ENCODE results near the gene FAM50B. TPM values are rescaled to one million over a fixed set of nuclear protein-coding genes. Genes with fewer than 3 reads are reported as not detected.

The FAM50B gene
- total RNA-seq, 4 donors from 2014 or later, result 12.5 to 26.6 (median 17.6) TPM

DNA sequence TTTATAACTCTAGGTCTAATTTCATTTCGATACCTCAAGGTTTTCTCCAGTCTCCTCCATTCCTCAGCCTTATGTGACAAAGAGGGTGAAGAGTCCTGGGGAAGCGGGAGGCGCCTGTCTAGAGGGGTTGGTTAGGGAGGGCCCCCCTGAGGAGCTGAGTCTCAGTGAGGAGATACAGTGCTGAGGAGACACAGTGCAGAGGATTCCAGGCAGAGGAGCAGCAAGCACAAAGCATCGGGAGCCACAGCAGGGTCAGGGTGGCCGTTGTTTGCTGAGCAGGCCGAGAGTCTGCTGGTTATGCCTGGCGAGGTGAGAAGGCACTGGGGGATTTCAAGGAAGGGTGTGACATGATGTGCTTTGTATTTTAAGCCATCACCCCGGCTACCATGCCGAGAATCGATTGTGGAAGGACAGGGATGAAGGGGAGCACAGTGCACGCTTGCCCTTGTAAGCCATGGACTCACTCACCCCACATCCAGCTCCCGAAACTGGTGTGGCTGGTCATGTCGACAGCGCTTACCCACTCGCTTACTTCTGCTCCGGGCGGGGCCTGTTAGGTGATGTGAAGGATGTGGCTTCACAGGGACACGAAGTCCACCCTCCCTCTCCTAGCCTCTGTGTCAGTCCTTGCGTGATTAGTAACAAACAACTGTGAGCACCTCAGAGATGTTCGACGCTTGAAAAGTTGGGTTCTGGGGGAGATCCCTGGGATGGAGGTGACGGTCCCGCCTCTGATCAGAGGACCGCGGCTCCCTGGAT, 30.2 kb downstream of the FAM50B start:
- TF ChIP-seq POLR2AphosphoS5 (IDR thresholded peaks at IDR 0.05) (no peak), POLR2A (IDR thresholded peaks at IDR 0.05; ENCODE audit: low read depth) (no peak)
- no peak overlapping the region for H3K27ac ChIP-seq (replicated peaks in 1 of 4)
- H3K9me3 ChIP-seq, result no peaks in the 10 kb centered on the region
- no peak overlapping the region for H3K4me3 ChIP-seq
- peaks cover 10 to 17% (median 14%) of the 10 kb centered on the region in 4 donors for H3K4me1 ChIP-seq
- H3K36me3 ChIP-seq, result no peaks in the 10 kb centered on the region
- 93% methylated on average over 22 of the region's 25 CpGs for WGBS
- DNase-seq (ENCODE audit: extremely low spot score), result no peak
- intact Hi-C loops (cut with DNase I), result no loop called here
- H3K27me3 ChIP-seq, result no peaks in the 10 kb centered on the region

DNA sequence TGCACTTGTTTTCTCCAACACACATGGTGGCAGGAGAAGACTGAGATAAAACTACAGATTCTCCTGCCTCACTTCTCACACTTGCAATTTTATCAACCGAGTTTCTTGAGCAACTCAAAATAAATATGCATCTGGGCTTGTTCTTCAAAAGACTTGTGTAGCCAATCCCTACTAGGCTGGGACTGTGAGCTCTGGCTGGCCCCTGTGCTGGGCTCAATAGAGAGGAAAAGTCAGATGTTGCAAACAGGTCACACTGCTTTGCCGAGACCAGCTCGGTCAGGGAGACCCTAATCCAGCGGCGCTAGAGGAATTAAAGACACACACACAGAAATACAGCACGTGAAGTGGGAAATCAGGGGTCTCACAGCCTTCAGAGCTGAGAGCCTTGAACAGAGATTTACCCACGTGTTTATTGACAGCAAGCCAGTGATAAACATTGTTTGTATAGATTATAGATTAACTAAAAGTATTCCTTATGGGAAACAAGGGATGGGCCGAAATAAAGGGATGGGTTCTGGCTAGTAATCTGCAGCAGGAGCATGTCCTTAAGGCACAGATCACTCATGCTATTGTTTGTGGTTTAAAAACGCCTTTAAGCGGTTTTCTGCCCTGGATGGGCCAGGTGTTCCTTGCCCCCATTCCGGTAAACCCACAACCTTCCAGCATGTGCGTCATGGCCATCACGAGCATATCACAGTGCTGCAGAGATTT, 32.7 kb downstream of the FAM50B start:
- no peaks in the 10 kb centered on the region for H3K27me3 ChIP-seq
- peaks cover 10 to 20% (median 15%) of the 10 kb centered on the region in 4 donors for H3K4me1 ChIP-seq
- no peak for DNase-seq (ENCODE audit: extremely low spot score)
- no peaks in the 10 kb centered on the region for H3K36me3 ChIP-seq
- H3K4me3 ChIP-seq, result no peak overlapping the region
- no peaks in the 10 kb centered on the region for H3K9me3 ChIP-seq
- intact Hi-C loops (cut with DNase I), result no loop called here
- TF ChIP-seq EP300 (IDR thresholded peaks at IDR 0.05) (no peak), POLR2AphosphoS5 (IDR thresholded peaks at IDR 0.05) (no peak), POLR2A (IDR thresholded peaks at IDR 0.05; ENCODE audit: low read depth) (no peak)
- TF ChIP-seq, protein P1, sequence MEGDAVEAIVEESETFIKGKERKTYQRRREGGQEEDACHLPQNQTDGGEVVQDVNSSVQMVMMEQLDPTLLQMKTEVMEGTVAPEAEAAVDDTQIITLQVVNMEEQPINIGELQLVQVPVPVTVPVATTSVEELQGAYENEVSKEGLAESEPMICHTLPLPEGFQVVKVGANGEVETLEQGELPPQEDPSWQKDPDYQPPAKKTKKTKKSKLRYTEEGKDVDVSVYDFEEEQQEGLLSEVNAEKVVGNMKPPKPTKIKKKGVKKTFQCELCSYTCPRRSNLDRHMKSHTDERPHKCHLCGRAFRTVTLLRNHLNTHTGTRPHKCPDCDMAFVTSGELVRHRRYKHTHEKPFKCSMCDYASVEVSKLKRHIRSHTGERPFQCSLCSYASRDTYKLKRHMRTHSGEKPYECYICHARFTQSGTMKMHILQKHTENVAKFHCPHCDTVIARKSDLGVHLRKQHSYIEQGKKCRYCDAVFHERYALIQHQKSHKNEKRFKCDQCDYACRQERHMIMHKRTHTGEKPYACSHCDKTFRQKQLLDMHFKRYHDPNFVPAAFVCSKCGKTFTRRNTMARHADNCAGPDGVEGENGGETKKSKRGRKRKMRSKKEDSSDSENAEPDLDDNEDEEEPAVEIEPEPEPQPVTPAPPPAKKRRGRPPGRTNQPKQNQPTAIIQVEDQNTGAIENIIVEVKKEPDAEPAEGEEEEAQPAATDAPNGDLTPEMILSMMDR (IDR thresholded peaks at IDR 0.05), result no peak
- H3K27ac ChIP-seq (replicated peaks in 1 of 4), result peak overlapping the region in 1 of 4 donors; percentile 26
- 95% methylated on average over 13 of the region's 13 CpGs for WGBS

DNA sequence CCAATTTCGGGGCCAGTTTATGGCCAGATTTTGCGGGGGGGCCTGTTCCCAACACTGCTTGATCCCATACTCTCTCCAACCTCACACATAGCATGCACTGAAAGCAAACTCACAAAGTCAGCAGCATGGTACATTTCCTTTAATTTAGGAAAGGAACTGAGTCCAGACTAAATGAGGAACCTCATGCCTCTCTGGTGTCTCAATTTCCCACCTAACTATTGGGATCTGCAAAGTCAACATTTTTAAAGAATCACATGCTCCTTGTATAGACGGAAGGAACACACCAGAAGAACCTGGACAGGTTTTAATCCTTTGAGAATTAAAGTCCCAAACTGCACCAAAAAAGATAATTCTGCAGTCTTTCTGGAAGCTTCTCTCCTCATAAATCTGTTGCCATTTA, 33.3 kb downstream of the FAM50B start:
- TF ChIP-seq EP300 (IDR thresholded peaks at IDR 0.05), result no peak
- no peak for TF ChIP-seq POLR2AphosphoS5 (IDR thresholded peaks at IDR 0.05)
- TF ChIP-seq POLR2A (IDR thresholded peaks at IDR 0.05; ENCODE audit: low read depth), result no peak
- TF ChIP-seq, protein P1 (IDR thresholded peaks at IDR 0.05), result no peak
- no peaks in the 10 kb centered on the region for H3K36me3 ChIP-seq
- H3K27ac ChIP-seq (replicated peaks in 1 of 4), result no peak overlapping the region
- peaks cover 10 to 25% (median 16%) of the 10 kb centered on the region in 4 donors for H3K4me1 ChIP-seq
- DNase-seq (ENCODE audit: extremely low spot score), result no peak
- H3K4me3 ChIP-seq, result no peak overlapping the region
- 83% methylated on average over 3 of the region's 3 CpGs for WGBS
- H3K9me3 ChIP-seq, result no peaks in the 10 kb centered on the region
- intact Hi-C loops (cut with DNase I), result no loop called here
- no peaks in the 10 kb centered on the region for H3K27me3 ChIP-seq

DNA sequence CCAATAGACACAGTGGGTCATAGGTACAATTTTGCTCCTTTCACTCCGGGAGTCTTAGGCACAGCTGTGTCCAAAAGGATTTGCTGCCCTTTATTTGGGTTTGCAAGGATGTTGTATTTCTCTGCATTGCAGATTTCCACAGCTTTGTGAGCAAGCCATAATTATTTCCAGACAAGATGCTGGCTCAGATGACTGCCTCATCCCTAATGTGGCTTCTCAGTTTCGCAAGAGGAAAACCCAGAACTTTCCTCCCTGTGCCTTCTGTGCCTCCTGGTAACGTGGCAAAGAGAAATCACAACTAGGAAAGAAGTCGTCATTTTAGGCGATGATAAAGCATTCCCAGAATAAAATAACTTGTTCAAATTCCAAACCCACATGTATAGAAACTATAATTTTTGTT, 33.7 kb downstream of the FAM50B start:
- intact Hi-C loops (cut with DNase I), result no loop called here
- Histone ChIP-seq H3K9me3 (no peaks in the 10 kb centered on the region), H3K27me3 (no peaks in the 10 kb centered on the region), H3K27ac (replicated peaks in 1 of 4) (peak overlapping the region in 3 of 4 donors; percentile 31 to 63 (median 51)), H3K36me3 (no peaks in the 10 kb centered on the region), H3K4me1 (peaks cover 14 to 29% (median 20%) of the 10 kb centered on the region in 4 donors), H3K4me3 (no peak overlapping the region)
- DNase-seq (ENCODE audit: extremely low spot score), result no peak
- peak; percentile 12 to 32 for TF ChIP-seq POLR2AphosphoS5 (IDR thresholded peaks at IDR 0.05)
- no peak for TF ChIP-seq POLR2A (IDR thresholded peaks at IDR 0.05; ENCODE audit: low read depth)
- 75% methylated on average over 5 of the region's 5 CpGs for WGBS

DNA sequence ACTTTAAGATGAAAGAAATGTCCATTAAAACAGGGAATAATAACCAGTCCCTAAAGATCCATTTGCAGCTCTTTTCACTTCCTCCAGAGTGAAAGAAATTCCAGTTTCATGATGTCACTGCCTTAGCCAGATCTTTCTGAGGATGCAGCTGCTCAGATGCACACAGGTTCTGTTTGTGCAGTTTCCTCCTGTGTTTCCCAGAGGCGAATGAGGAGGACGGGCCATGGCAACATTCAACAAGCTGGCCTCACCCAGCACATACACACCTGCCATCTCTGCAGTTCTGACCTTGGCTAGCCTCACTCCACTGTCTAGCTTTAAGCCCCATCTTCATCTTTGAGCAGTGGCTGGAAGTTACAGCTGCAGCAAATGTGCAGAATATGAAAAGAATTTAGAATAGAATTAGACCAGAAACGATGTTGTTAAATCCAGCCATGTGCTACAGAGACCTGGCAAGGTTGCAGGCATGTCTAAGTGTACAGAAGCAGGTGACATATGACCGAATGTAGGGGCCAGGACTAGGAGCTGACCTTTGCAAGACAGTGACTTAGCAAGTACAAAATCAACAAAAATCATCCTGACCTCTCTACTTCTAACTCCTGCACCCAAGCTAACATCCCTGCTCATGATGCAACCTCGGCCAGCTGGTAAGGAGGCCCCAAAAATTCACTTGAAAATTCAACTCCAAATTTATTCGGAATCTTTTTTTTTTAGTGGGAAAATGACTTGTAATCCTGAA, 35.0 kb downstream of the FAM50B start:
- Histone ChIP-seq H3K27ac (replicated peaks in 1 of 4) (peak overlapping the region in 3 of 4 donors; percentile 31 to 63 (median 51)), H3K4me3 (no peak overlapping the region), H3K36me3 (no peaks in the 10 kb centered on the region), H3K27me3 (no peaks in the 10 kb centered on the region), H3K9me3 (no peaks in the 10 kb centered on the region), H3K4me1 (peaks cover 18 to 41% (median 25%) of the 10 kb centered on the region in 4 donors)
- intact Hi-C loops (cut with DNase I), result no loop called here
- TF ChIP-seq POLR2AphosphoS5 (IDR thresholded peaks at IDR 0.05), result peak; percentile 30 to 72
- TF ChIP-seq EP300 (IDR thresholded peaks at IDR 0.05), result no peak
- TF ChIP-seq, protein P1 (IDR thresholded peaks at IDR 0.05), result no peak
- no peak for TF ChIP-seq POLR2A (IDR thresholded peaks at IDR 0.05; ENCODE audit: low read depth)
- DNase-seq (ENCODE audit: extremely low spot score), result no peak
- WGBS, result 51% methylated on average over 6 of the region's 6 CpGs
